ENCODE measurements around the gene TMEM178A.

- TF ChIP-seq POLR2A (IDR thresholded peaks at IDR 0.05; ENCODE audit: low read depth, low read length): no peak
- no peak for TF ChIP-seq POLR2AphosphoS5 (IDR thresholded peaks at IDR 0.05; ENCODE audit: low read depth, low read length)
- no peak for TF ChIP-seq TAF1 (IDR thresholded peaks at IDR 0.05; ENCODE audit: borderline replicate concordance, low read depth, low read length)
Measured at GRCh38 chr2:39676342-39676741, 10.6 kb downstream of the TMEM178A start.
